Measurements from ENCODE around the gene ZNF169.
"Not testable (repeated sequence)": the region's sequence is repeated elsewhere in the genome, so short reads cannot be mapped to it uniquely, and the experiment has no call there.

ZNF169 gene

DNA sequence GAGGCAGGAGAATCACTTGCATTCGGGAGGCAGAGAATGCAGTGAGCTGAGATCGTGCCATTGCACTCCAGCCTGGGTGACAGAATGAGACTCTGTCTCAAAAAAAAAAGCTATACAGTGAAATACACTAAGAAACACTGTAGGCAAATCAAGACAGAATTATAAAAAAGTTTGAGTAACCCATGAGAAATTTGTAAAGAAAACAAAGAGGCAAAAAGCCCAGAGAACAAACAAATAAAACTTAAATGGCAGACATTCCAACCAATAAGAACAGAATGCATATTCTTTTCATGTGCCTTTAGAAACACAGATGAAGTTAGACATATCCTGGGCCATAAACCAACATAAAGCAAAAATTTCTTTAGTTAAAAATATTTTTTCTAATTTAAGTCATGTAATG, 30.6 kb downstream of the ZNF169 start:
- no peak overlapping the region for H3K27ac ChIP-seq (ENCODE audit: low read depth, low read length)
- H3K9ac ChIP-seq (ENCODE audit: low read length), result no peak overlapping the region

GRCh38 chr9:94298949-94299599, 40.0 kb downstream of the ZNF169 start:
- no peak overlapping the region for H3K4me3 ChIP-seq (ENCODE audit: low read depth in 1 of 2, low read length in 2 of 2)
- no peaks in the 10 kb centered on the region for H3K9me3 ChIP-seq (ENCODE audit: low read length)
- H3K36me3 ChIP-seq (ENCODE audit: insufficient read depth, low read length), result peaks cover 5% of the 10 kb centered on the region
- H3K27me3 ChIP-seq (ENCODE audit: control insufficient read depth in 1 of 2, insufficient read depth in 2 of 2, low read length in 2 of 2), result no peaks in the 10 kb centered on the region
- H3K4me1 ChIP-seq (ENCODE audit: insufficient read depth, low read length), result peaks cover 20% of the 10 kb centered on the region
- no peak overlapping the region for H3K9ac ChIP-seq (ENCODE audit: low read length)
- H3K27ac ChIP-seq (ENCODE audit: low read depth, low read length), result peak overlapping the region; percentile 62

More for the DNA sequence above, 30.6 kb downstream of the ZNF169 start:
- Histone ChIP-seq H3K36me3 (ENCODE audit: insufficient read depth, low read length) (peaks cover 24% of the 10 kb centered on the region), H3K27me3 (ENCODE audit: control insufficient read depth in 1 of 2, insufficient read depth in 2 of 2, low read length in 2 of 2) (no peaks in the 10 kb centered on the region), H3K4me1 (ENCODE audit: insufficient read depth, low read length) (peaks cover 12% of the 10 kb centered on the region), H3K9me3 (ENCODE audit: low read length) (no peaks in the 10 kb centered on the region), H3K4me3 (ENCODE audit: low read depth in 1 of 2, low read length in 2 of 2) (no peak overlapping the region)

GRCh38 chr9:94300470-94301301, 41.6 kb downstream of the ZNF169 start:
- Histone ChIP-seq H3K4me3 (ENCODE audit: low read depth in 1 of 2, low read length in 2 of 2) (no peak overlapping the region), H3K9ac (ENCODE audit: low read length) (no peak overlapping the region), H3K4me1 (ENCODE audit: insufficient read depth, low read length) (peaks cover 20% of the 10 kb centered on the region), H3K27ac (ENCODE audit: low read depth, low read length) (no peak overlapping the region), H3K9me3 (ENCODE audit: low read length) (no peaks in the 10 kb centered on the region), H3K36me3 (ENCODE audit: insufficient read depth, low read length) (no peaks in the 10 kb centered on the region), H3K27me3 (ENCODE audit: control insufficient read depth in 1 of 2, insufficient read depth in 2 of 2, low read length in 2 of 2) (no peaks in the 10 kb centered on the region)

GRCh38 chr9:94301583-94301982, 42.5 kb downstream of the ZNF169 start:
- no peaks in the 10 kb centered on the region for H3K9me3 ChIP-seq (ENCODE audit: low read length)
- H3K27me3 ChIP-seq (ENCODE audit: control insufficient read depth in 1 of 2, insufficient read depth in 2 of 2, low read length in 2 of 2), result no peaks in the 10 kb centered on the region
- H3K9ac ChIP-seq (ENCODE audit: low read length), result no peak overlapping the region
- H3K36me3 ChIP-seq (ENCODE audit: insufficient read depth, low read length), result no peaks in the 10 kb centered on the region
- H3K4me3 ChIP-seq (ENCODE audit: low read depth in 1 of 2, low read length in 2 of 2), result no peak overlapping the region
- H3K27ac ChIP-seq (ENCODE audit: low read depth, low read length), result no peak overlapping the region
- peaks cover 20% of the 10 kb centered on the region for H3K4me1 ChIP-seq (ENCODE audit: insufficient read depth, low read length)

DNA sequence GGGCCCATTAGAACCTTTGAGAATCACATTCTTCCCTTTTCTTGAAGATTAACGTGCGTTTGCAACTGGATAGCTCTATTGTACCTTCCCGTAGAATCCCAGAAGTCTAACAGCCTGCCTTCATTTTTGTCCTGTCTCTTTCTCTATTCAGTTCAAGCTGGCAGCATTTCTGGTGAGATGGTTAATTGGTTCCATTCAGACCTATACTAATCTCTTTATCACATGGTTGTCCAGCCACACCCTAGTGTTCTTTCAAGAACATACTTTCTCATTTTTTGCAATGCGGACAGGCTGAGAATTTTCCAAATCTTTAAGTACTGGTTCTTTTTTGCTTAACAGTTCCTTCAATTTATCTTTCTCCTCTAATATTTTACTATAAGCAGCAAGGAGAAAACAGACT, 43.3 kb downstream of the ZNF169 start:
- H3K27ac ChIP-seq (ENCODE audit: low read depth, low read length), result no peak overlapping the region
- no peaks in the 10 kb centered on the region for H3K27me3 ChIP-seq (ENCODE audit: control insufficient read depth in 1 of 2, insufficient read depth in 2 of 2, low read length in 2 of 2)
- no peak overlapping the region for H3K9ac ChIP-seq (ENCODE audit: low read length)
- peaks cover 20% of the 10 kb centered on the region for H3K4me1 ChIP-seq (ENCODE audit: insufficient read depth, low read length)
- no peak overlapping the region for H3K4me3 ChIP-seq (ENCODE audit: low read depth in 1 of 2, low read length in 2 of 2)
- H3K36me3 ChIP-seq (ENCODE audit: insufficient read depth, low read length), result no peaks in the 10 kb centered on the region
- no peaks in the 10 kb centered on the region for H3K9me3 ChIP-seq (ENCODE audit: low read length)

GRCh38 chr9:94303321-94303720, 44.2 kb downstream of the ZNF169 start:
- H3K36me3 ChIP-seq (ENCODE audit: insufficient read depth, low read length), result no peaks in the 10 kb centered on the region
- no peaks in the 10 kb centered on the region for H3K27me3 ChIP-seq (ENCODE audit: control insufficient read depth in 1 of 2, insufficient read depth in 2 of 2, low read length in 2 of 2)
- no peak overlapping the region for H3K9ac ChIP-seq (ENCODE audit: low read length)
- no peak overlapping the region for H3K27ac ChIP-seq (ENCODE audit: low read depth, low read length)
- no peaks in the 10 kb centered on the region for H3K9me3 ChIP-seq (ENCODE audit: low read length)
- no peak overlapping the region for H3K4me3 ChIP-seq (ENCODE audit: low read depth in 1 of 2, low read length in 2 of 2)
- H3K4me1 ChIP-seq (ENCODE audit: insufficient read depth, low read length), result peaks cover 20% of the 10 kb centered on the region

DNA sequence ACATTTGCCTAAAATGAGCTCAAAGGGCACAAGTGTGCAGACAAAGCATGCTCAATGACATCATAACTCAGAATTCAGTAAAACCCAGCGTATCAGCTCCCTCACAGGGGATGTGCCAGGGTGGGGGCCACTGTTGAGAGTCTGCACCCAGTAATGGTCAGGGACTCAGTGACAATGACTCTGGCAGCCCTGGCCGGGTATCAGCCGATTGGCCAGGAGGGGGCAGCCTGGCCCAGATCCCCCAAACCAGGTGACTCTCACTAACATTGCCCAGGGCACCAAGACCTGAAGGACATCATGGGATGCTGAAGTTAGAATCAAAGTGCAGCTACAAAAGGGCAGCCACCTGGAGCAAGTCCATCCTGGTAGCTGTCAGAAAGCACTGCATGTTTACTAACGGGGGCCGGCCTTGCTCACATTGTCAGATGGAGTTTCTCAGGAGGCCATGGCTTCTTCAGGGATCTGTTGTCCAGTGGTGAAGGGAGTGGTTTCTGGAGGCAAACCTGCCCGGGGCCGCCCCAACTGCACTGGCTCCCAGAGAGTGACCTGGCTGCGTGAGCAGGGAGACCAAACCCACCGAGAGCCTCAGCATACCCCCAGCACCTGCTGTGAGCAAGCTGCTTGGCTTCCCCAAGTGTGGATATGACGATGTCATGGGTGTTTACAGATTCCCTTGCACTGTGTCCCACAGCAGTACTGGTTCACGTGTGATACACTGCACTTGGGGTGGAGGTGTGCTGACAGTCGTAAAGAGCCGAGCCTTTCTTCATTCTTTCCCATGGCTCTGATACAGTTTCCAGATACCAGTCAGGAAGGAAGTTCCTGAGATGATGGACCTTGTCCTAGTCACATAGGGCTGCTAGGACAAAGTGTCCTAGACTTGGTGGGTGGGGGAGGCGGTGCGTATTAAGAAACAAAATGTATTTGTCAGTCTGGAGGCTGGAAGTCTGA, 56.2 kb downstream of the ZNF169 start:
- not testable (repeated sequence) for H3K4me1 ChIP-seq (ENCODE audit: insufficient read depth, low read length); H3K27me3 ChIP-seq (ENCODE audit: control insufficient read depth in 1 of 2, insufficient read depth in 2 of 2, low read length in 2 of 2); H3K9me3 ChIP-seq (ENCODE audit: low read length); H3K9ac ChIP-seq (ENCODE audit: low read length); H3K4me3 ChIP-seq (ENCODE audit: low read depth in 1 of 2, low read length in 2 of 2); H3K36me3 ChIP-seq (ENCODE audit: insufficient read depth, low read length); H3K27ac ChIP-seq (ENCODE audit: low read depth, low read length)

- H3K9ac ChIP-seq (ENCODE audit: low read length); H3K4me3 ChIP-seq (ENCODE audit: low read depth in 1 of 2, low read length in 2 of 2); H3K36me3 ChIP-seq (ENCODE audit: insufficient read depth, low read length); H3K4me1 ChIP-seq (ENCODE audit: insufficient read depth, low read length); H3K27me3 ChIP-seq (ENCODE audit: control insufficient read depth in 1 of 2, insufficient read depth in 2 of 2, low read length in 2 of 2); H3K9me3 ChIP-seq (ENCODE audit: low read length); H3K27ac ChIP-seq (ENCODE audit: low read depth, low read length): not testable (repeated sequence)
These were observed 57.1 kb downstream of the ZNF169 start for GRCh38 chr9:94316236-94316635.

DNA sequence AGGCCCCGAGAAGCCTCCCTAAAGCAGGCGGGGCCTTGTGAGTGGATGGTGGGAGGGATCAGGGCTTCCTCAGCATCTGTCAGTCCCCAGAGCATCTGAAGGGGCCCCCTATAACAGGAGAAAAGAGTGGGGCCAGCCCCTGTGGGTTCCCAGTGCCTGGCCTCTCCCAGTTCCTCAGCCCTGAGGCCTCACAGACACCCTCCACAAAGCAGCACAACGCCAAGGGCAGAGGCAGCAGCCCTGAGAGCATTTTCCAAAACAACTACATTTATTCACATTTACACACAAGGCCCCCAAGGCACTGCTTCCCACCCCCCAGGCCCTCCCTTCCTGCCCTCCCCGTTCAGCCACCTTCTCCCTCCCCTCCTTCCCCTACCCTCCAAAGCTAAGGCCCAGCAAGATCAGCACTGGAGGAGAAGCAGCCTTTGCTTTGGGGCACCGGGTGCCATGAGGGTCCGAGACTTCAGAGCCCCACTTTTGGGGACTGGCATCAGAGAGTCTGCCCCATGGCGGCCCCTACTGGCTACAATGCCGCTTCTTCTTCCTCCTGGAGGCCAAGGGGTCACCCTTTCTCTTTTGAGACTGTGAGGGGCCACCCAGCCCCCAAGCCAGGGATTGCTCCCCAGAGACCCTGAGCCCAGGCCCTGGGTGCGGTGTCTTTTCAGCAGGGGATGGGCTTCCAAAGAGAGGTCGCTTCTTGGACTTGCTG, 59.0 kb downstream of the ZNF169 start:
- H3K9me3 ChIP-seq (ENCODE audit: low read length); H3K4me3 ChIP-seq (ENCODE audit: low read depth in 1 of 2, low read length in 2 of 2); H3K27ac ChIP-seq (ENCODE audit: low read depth, low read length); H3K36me3 ChIP-seq (ENCODE audit: insufficient read depth, low read length); H3K4me1 ChIP-seq (ENCODE audit: insufficient read depth, low read length); H3K27me3 ChIP-seq (ENCODE audit: control insufficient read depth in 1 of 2, insufficient read depth in 2 of 2, low read length in 2 of 2); H3K9ac ChIP-seq (ENCODE audit: low read length): not testable (repeated sequence)

DNA sequence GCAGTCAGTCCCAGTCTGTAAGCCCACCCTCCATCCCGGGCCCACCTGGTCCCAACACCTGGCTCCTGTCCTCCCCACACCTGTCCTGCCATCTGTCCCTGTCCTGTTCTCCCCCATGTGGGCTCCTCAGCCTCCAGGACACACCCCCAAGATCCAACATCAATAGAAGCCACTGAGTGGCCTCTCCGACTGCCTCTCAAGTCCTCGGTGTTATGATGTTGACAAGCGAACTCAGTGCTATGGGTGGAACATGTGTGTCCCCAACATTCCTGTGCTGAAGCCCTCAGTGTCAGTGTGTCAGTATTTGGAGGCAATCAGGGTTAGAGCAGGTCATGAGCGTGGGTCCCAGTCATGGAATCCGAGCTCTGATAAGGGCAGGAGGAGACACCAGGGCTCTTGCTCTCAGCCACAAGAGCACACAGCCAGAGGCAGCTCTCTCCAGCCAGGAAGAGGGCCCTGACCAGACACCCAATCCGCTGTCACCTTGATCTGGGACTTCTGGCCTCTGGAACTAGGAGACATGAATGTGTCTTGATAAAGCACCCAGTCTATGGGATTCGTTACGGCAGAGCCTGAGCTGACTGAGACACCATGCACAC, 63.3 kb downstream of the ZNF169 start:
- not testable (repeated sequence) for H3K4me3 ChIP-seq (ENCODE audit: low read depth in 1 of 2, low read length in 2 of 2); H3K9ac ChIP-seq (ENCODE audit: low read length); H3K27ac ChIP-seq (ENCODE audit: low read depth, low read length); H3K9me3 ChIP-seq (ENCODE audit: low read length); H3K27me3 ChIP-seq (ENCODE audit: control insufficient read depth in 1 of 2, insufficient read depth in 2 of 2, low read length in 2 of 2); H3K36me3 ChIP-seq (ENCODE audit: insufficient read depth, low read length); H3K4me1 ChIP-seq (ENCODE audit: insufficient read depth, low read length)

Measured in muscle layer of colon (tissue), 2 donors.